HG03196 (cell line): ENCODE results near the gene SV2B.
"Not testable (repeated sequence)": the region's sequence is repeated elsewhere in the genome, so short reads cannot be mapped to it uniquely, and the experiment has no call there.

Experiments used
- ATAC-seq: cut with Tn5 transposase; IDR thresholded peaks from one replicate; pipeline ENCODE4 v1.9.1; 2021; ENCODE audit not compliant: unreplicated experiment

The SV2B gene

DNA sequence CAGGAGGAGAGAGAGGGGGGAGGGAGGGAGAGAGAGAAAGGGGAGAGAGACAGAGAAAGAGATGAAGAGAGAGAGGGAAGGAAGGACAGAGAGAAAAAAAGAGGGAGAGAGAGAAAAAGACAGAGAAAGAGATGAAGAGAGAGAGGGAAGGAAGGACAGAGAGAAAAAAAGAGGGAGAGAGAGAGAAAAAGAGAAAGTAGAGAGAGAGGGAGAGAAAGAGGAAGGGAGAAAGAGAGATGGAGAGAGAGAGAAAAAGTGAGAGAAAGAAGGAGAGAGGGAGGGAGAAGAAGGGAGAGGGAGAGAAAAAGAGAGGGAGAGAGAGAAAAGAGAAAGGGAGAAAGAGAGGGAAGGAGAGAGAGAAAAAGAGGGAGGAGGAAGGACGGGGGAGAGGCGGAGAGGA lies 204.2 kb downstream of the SV2B start:
- no peak for ATAC-seq

DNA sequence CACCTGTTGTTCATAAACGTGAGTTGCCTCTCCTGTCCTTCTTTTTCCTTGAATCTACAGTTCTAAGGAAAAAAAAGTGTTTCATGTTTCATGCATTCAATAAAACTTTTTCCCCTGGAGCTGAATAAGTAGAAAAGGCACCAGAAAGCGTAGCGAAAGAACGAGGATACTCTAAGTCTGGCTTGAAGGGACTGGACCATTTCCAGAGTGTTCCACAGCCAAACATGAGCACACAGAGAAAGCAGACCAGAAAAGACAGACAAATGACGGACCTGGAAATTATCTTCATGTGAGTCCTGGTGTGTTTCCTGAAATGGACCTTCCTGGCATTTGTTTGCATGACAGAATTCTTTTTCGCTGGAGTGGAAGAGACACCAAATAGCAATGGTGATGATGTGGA lies 204.7 kb downstream of the SV2B start:
- no peak for ATAC-seq

DNA sequence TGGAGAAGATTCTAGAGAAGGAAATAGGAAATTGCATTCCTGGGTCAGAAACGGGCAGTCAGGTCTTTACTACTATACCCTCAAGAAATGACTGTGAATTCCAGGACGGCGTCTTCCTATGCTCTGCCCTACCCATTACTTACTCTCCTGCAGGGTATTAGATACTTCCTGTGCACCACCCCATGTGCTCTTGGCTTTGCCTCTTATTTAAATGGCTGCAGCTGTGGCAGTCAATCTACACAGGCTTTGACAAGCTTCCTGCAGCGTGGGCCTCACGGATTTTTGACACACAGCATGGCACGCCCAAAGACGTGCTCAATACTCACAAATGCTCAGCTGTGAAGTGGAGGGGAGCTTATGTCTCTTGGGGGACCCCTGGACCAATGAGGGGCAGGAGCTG lies 206.1 kb downstream of the SV2B start:
- no peak for ATAC-seq

DNA sequence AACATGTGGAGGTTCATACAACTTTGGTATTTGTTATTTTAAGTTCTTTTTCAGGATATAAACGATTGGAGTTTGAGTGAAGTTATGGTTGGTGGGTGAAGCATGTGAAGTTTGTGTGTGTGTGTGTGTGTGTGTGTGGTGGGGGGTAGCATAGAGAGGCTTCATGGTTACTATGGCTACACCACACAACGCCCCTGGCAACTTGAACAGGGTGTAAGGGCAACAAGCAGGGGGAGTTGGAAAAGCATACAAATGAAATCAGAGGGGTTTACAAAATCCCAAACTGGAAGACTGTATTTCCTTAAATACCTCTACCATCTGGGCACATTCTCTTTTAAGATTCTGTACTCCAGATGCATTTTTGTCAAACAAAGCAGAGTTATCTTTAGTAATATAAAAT lies 207.5 kb downstream of the SV2B start:
- ATAC-seq = no peak

DNA sequence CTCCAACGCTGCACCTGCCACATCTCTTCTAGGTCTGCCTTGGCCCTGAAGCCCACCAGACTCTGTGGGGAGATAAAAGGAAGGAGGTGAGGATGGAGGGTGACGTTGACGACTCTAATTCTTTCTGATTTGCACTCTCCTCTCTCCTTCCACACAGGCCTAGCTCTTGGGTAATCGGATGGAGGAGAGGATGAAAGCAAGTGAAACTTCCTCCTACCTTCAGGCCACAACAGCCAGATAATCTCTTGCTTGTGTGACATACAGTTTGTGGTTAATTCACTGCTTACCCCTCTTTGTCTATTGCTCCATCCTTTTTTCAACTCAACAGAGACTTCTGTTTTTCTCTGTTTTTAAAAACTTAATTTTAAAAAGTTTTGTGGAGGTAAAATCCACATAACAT lies 208.1 kb downstream of the SV2B start:
- no peak for ATAC-seq

DNA sequence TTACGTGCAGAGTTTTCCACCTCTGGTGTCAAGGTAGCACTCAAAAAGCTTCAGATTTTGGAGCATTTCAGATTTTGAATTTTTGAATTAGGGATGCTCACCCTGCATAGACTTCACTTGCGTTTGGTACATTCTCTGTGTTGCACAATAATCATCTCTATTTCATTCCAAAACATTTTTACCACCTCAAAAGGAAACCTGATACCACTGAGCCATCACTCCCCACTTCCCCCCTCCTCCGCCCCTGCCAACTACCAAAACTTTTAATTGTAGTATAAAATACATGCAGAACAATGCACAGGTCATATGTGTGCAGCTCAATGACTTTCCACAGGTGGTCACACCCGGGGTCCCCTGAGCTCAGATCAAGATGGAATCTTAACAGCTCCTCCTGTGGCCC lies 208.8 kb downstream of the SV2B start:
- ATAC-seq = no peak

DNA sequence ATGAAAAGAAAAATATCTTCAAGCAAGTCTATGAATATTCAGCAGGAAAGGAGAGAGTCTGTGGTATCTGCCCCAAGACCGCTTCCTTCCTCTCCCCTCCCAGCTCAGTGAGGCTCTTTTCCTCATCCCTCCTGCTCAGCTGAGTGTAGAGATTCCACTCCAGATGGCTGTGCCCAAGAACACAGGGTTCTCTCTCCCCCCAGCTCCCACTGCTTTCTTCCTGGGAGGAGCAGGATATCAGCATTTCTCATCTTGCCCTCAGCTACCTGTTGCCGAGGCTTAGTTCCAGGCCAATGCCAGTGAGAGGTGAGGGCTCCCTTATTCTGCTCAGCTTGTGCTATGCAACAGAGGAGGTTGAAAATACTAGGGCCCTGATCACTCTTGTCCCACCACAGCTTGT lies 211.9 kb downstream of the SV2B start:
- no peak for ATAC-seq

DNA sequence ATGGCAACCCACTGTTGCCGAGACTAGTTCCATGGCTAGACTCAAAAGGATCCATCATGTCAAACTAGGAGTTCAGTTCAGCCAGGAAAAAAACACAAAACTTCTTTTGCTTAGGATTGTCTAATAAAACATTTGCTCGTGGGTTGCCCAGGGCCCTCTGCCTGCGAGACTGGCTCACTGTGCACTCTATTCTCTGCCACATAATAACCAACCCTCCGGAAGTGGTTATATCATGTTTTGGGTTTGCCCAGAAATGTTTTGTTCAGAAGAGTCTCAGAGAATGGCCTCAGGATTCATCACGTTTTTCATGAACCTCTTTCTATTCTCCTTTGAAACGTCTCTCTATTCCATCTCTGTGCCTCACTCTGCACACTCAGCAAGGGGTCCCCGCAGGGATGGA lies 216.1 kb downstream of the SV2B start:
- no peak for ATAC-seq

DNA sequence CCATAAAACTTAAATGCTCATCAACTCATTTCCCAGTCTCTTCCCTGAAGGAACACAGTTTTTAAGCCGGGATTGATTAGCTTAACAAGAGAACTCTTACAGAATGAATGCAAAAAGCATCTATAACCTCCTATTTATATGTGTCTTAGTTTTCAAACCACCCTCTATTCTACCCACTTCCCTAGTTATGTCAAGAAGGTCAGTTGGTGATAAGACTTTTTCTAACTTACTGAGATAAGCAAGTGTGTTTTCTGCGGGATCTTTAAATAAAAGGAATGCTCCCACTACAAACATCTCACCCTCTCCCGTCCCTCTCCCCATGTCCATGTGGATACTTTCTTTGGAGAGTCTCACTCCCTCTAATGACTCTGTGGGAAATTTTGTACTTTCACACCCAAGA lies 218.5 kb downstream of the SV2B start:
- no peak for ATAC-seq

DNA sequence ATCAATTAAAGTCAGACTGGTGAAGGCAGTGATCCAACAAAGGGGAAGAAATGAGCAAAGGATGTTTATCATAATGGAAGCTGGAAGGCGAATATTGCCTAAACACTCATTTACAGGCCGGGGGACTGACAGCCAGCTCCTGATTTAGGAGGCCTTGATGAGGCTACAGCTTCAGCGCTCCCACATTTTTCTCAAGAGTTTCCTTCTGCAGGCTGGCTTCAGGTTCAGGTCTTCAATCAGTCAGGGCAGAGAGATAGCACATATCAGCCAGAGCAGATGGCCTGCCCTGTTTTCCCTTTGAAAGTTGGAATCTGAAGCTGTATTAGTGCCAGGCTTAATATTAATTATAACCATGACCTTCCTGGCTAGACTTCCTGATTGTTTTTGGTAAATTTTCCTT lies 218.9 kb downstream of the SV2B start:
- no peak for ATAC-seq

DNA sequence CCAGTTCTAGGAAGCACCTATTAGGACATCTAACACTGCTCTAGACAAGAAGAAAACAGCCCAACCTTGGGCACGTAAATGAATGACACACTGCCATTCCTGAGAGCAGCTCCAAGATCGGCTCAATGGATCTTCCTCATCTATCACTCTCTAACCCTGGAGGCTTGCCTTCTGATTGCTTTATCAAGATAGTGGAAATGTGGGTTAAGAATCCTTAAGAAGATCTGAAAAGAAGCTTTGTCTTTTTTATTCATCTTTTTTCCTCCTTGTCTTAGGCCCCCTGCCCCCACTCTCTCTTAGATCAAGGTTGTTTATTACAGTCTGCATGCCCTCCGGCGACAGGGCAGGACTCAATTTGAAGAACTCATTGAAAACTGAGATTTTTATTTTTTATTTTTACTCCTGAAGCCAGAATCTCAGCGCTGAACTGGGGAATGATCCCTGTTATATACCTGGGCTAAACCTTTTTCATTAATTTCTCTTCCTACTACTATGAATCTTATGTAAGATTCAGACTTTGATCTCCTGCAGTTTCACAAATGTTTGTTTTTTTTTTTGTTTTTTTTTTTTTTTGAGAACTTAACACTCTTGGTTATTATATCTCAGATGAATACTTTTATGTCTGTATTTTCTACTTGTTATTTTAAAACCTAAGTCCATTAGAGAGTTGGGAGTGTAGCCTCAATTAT lies 219.5 kb downstream of the SV2B start:
- no peak for ATAC-seq

DNA sequence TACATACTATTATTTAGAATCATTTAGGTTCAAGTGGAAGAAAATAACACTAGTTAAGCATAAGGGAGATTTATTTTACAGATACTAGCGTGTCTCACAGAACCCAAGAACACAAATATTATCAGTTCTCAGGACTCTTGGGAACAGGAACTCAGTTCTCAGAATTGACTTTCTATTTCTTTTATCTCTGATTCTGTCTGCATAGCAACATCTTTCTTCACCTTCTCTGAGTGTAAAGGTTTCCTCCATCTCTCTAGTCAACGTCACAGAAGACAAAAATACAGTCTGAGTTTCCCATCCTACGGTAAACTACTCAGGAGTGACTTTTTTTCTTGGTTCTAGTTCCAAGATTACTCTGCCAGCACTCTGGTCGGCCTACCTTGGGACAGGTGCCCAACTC lies 220.0 kb downstream of the SV2B start:
- ATAC-seq = no peak

DNA sequence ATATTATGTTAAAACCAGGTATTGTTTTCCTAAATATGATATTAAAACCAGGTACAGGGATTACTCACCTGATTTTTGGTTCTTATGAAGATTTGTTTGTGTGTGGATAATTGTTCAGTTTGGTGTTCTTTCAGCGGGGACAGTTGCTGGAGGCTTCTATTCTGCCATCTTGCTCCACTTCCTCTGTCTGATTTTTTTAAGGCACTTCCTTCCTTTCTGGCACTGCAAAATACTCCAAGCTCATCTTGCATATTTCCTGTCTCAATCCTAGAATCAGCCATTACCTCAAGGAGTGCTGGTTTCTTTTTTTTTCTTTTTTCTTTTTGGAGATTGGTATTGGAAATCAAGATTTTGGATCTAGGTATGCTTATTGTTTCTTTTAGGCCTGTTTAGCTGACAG lies 229.9 kb downstream of the SV2B start:
- ATAC-seq = no peak

DNA sequence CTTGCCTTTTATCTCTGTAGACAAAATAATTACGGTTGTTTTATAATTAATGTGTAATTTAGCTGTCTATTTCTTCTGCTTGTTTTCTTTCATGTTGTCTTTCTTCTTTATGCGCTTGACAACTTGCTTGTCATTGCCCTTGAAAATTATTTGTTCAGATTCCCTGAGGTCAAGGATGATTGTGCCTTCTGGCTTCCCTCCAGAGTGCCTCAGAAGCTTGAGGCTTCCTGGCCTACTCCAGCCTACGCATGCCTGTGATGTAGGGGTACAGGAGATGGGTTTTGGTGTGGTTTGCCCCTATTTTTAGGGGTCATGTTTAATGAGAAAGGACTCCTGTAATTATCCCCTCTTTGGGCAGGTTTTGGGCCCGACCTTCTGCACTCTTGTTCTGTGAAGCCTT lies 231.5 kb downstream of the SV2B start:
- no peak for ATAC-seq

DNA sequence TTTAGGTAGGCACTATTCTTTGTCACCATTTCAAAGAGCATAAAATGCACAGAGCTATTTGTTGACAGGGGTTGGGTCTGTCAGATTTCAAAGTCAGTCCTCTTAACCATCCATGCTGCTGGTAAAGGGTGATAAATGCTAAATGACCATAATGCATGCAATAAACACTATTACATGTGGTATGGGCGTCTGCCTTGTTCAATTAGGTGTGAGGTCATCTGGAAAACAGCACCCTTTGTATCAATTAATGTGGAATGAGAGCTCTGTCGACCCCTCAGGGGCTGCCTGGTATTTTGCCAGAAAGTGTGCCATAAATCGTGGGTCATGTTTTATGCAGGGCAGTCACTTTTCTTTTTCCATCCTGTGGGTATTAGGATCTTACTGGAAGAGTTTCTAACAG lies 235.6 kb downstream of the SV2B start:
- no peak for ATAC-seq

DNA sequence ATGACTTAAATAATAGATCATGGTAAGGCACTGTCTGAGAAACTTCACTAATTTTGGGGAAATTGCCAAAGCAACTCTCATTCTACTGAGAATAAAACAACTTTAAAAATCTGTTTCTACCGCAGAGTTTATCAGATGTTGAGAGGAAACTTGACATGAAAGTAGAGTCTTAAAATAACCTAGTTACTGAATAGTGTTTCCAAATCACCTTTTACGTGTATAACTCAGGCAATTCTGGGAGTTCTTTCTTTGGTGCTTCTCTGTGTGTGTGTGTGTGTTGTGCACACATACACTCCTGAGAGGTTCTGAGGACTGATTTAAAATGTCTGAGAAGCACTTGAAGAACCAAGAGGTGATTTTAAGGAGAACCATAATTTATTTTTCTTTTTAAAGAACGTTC lies 236.6 kb downstream of the SV2B start:
- no peak for ATAC-seq

DNA sequence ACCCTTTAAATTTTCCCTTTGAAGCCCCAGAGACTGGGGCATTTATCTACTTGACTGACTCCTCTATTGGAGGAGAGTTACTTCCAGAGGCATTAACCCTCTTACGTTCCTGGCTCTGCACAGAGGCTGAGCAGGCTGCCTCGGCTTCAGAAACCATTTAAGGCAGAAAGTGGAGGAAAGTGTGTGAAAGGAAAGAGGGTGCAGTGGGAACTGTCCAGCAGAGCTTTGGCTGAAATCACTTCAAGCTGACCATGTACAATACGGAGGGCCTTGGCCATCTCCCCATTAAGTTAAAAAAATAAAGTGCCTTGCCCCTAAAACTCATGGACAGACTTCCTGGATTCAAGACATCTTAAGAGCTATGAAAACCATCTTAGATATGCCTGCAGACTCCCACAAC lies 238.7 kb downstream of the SV2B start:
- no peak for ATAC-seq

DNA sequence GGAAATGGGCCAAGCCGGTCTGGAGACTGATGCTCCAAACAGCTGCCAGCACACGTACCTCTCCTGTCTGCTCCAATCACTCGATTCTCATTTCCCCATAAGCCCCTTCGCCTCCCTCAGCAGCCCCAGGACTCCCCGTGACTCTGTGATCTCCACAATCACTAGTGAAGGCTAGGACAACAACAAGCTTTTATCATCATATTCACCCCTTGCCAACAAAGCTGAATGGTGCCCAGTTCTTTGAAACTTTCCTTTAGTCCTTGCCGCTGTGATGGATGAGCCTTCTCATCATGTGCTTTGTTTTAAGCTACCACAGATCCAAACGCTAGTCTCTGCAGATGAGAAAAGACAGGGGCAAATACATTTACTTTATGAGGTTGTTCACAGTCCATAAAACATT lies 242.0 kb downstream of the SV2B start:
- no peak for ATAC-seq

DNA sequence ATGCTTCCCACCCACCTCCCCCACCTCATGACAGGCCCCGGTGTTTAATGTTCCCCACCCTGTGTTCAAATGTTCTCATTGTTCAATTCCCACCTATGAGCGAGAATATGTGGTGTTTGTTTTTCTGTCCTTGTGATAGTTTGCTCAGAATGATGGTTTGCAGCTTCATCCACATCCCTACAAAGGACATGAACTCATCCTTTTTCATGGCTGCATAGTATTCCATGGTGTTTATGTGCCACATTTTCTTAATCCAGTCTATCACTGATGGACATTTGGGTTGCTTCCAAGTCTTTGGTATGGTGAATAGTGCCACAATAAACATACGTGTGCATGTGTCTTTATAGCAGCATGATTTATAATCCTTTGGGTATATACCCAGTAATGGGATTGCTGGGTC lies 244.9 kb downstream of the SV2B start:
- not testable (repeated sequence) for ATAC-seq

DNA sequence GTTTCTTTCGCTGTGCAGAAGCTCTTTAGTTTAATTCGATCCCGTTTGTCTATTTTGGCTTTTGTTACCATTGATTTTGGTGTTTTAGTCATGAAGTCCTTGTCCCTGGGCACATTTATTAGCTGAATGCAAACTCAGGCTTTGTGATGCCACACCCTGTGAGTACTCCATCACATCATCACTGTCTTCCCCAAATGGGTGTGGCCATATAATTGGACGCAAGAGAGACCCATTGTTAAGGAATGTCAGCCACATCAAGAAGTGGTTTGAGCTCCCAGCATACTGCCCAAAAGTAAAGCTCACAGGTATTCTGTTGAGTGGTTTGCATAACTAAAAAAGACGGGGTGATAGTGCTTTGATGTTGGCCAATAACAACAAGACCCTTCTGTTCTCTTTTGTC lies 245.7 kb downstream of the SV2B start:
- ATAC-seq = no peak

DNA sequence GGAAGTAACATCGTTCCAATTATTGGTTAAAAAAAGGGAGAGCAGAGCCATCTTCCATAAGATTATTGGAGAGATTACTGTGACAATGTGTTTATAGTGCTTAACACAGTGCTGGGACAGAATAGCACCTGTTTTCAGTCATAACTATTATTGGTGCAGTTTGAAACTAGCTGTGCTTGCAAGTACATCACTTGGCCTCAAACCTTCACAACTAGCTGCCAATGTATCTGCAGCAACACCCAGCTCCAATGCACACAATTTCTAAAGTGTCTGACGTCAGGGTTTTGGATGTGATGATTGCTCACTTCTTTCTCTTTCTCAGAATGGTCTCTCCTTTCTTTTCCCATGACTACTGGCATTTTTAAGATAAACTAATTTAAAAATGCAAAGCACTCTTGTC lies 246.2 kb downstream of the SV2B start:
- no peak for ATAC-seq

DNA sequence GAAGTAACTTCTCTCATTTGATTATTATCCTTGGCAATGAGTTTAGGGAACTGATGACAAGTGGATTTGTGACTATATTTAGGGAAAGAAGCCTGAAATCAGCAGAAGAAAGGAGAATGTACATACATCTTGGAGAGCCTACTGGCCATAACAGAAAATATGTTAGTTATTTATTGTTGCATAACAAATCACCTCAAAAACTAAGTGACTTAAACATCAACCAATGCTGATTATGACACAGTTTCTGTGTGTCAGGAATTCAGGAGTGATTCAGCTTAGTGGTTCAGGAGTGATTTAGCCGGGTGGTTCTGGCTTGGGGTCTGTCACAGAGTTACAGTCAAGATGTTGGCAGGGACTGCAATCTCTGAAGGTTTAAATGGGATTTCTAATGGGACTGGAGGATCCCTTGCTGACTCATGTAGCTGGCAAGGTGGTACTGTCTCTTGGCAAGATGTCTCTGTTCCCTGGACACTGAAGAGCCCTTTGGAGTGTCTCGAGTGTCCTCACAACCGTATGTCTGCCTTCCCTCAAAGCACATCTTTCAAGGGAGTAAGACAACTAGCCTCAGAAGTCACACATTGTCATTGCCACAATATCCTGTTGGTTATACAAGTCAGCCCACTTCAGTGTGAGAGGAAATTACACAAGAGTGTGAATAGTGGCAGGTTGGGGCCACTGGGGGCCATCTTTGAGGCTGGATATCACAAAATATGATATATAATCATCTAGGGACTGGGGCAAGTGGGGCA lies 248.9 kb downstream of the SV2B start:
- no peak for ATAC-seq
